WERI-Rb-1 (cell line): ENCODE measurements around the gene SSU72.
"Not testable (repeated sequence)": the region's sequence is repeated elsewhere in the genome, so short reads cannot be mapped to it uniquely, and the experiment has no call there.

Experiments used
- DNase-seq: peaks from one replicate; pipeline ENCODE4 v3.0.0-alpha.2; 2020
- H3K27ac ChIP-seq: fragments of 250-450 bp; sonication (Bioruptor Pico); 2 replicates; pipeline ENCODE4 v1.5.1; 2020; ENCODE audit warnings: mild to moderate bottlenecking, moderate library complexity
- H3K27me3 ChIP-seq: fragments of 250-450 bp; sonication (Bioruptor Pico); 2 replicates; pipeline ENCODE4 v1.5.1; 2021; ENCODE audit warnings: mild to moderate bottlenecking, low read depth, moderate library complexity; ENCODE audit not compliant: insufficient read depth, severe bottlenecking
- H3K36me3 ChIP-seq: fragments of 250-450 bp; sonication (Bioruptor Pico); 2 replicates; pipeline ENCODE4 v1.5.1; 2020; ENCODE audit warnings: mild to moderate bottlenecking, moderate library complexity
- H3K4me3 ChIP-seq: 2 replicates; pipeline ENCODE4 v1.5.1; 2011; ENCODE audit warnings: low read depth, mild to moderate bottlenecking, control low read depth, low read length
- H3K9me3 ChIP-seq: fragments of 250-450 bp; sonication (Bioruptor Pico); 2 replicates; pipeline ENCODE4 v1.5.1; 2021; ENCODE audit warnings: mild to moderate bottlenecking, moderate library complexity; ENCODE audit not compliant: severe bottlenecking
- TF ChIP-seq, protein P1 (sequence below): IDR thresholded peaks from 2 replicates; pipeline ENCODE4 v1.5.1; 2011; ENCODE audit warnings: low read depth, mild to moderate bottlenecking, control low read depth, inconsistent platforms, low read length

SSU72 gene

DNA sequence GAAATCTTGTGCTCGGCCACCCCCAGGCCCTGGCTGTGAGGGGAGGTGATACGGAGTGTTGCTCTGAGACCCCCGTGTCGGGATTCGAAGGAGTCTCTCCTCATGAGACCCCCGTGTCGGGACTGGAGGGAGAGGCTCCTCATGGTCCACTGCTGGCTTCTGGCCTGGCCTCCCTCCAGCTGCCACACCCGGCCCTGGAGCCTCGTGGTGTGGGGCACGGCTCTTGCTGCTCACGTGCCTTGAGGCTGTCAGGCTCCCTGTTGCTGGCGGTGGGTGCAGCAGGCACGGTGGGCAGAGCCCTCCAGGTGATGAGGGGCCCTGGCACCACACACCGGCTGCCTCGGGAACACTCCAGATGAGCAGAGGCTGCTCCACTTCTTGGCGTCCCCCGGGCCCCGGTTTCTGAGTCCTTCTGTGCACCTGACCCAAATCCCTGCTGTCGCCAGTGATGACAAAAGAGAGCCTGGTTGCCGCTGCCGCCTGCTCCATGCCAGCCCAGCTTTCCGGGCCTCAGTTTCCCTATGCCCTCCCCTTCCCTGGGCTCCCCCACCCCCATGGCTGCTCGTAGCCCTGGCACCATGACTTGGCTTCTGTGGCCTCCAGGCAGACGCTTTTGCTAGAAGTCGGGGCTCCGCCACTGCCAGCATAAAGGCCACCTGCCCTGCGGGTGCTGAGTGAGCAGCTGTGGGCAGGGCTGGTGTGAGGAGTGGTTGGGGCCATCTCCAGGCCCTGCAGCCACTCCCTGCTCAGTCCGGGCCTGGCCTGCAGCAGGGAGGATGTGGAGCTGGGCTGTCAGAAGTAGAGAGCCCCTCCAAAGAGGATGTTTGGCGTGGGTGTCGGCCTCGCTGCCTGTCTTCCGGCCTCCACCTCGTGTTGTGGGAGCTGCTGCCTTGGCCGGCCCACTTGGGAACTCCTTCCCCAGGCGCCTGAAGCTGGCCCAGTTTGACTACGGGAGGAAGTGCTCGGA is 46.1 kb downstream of the SSU72 start:
- Histone ChIP-seq H3K27me3 (no peaks in the 10 kb centered on the region), H3K27ac (no peak overlapping the region), H3K9me3 (peaks cover 14% of the 10 kb centered on the region), H3K36me3 (peaks cover 47% of the 10 kb centered on the region), H3K4me3 (no peak overlapping the region)
- TF ChIP-seq, protein P1, sequence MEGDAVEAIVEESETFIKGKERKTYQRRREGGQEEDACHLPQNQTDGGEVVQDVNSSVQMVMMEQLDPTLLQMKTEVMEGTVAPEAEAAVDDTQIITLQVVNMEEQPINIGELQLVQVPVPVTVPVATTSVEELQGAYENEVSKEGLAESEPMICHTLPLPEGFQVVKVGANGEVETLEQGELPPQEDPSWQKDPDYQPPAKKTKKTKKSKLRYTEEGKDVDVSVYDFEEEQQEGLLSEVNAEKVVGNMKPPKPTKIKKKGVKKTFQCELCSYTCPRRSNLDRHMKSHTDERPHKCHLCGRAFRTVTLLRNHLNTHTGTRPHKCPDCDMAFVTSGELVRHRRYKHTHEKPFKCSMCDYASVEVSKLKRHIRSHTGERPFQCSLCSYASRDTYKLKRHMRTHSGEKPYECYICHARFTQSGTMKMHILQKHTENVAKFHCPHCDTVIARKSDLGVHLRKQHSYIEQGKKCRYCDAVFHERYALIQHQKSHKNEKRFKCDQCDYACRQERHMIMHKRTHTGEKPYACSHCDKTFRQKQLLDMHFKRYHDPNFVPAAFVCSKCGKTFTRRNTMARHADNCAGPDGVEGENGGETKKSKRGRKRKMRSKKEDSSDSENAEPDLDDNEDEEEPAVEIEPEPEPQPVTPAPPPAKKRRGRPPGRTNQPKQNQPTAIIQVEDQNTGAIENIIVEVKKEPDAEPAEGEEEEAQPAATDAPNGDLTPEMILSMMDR = no peak
- no peak for DNase-seq

DNA sequence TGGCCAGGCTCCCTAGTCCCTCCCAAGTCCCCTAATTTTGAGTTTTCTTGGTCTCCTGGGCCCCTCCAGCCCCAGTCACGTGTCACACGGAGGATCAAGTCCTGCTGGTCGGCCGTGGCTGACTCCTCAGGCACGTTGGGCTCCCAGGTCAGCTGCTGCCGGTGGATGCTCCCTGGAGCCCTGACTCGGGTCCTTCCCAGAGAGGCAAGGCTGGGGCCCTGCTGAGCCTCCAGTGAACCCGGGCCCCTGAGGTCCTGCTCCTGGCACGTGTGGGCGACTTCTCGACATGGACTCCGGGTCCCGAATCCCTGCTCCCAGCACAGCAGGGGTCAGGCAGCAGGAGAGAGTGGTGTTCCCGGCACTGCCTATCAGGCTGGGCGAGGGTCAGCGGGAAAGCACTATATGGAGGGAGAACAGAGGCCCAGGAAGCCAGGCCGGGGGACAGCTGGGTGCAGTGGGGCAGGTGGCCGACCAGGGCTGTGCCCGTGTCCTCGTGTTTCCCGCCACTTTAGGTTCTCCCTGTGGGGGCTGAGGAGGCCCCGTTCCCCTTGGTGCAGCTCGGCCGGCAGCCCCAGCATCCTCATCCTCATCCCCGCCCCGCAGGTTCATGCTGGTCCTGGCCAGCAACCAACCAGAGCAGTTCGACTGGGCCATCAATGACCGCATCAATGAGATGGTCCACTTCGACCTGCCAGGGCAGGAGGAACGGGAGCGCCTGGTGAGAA is 47.4 kb downstream of the SSU72 start:
- no peaks in the 10 kb centered on the region for H3K27me3 ChIP-seq
- H3K4me3 ChIP-seq = no peak overlapping the region
- no peak for DNase-seq
- H3K9me3 ChIP-seq = peaks cover 14% of the 10 kb centered on the region
- TF ChIP-seq, protein P1 = no peak
- H3K27ac ChIP-seq = no peak overlapping the region
- H3K36me3 ChIP-seq = peaks cover 52% of the 10 kb centered on the region

DNA sequence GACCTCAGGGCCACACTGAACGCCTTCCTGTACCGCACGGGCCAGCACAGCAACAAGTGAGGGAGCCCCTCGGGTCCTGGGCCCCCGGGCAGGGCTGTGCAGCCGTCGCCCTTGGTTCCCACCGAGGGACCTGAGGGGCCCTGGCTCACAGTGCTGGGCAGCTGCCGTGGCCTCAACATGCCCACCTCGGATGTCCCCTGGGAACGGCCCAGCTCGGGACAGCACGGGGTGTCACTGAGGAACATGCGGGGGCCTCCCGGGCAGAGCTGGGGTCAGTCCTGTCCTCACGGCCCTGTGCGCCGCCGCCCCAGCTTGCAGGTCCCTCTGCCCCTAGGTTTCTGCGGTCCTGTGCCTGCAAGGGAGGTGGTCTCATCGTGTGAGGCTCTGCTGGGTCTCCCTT is 48.2 kb downstream of the SSU72 start:
- peaks cover 56% of the 10 kb centered on the region for H3K36me3 ChIP-seq
- not testable (repeated sequence) for H3K27me3 ChIP-seq, H3K27ac ChIP-seq, DNase-seq, H3K4me3 ChIP-seq
- H3K9me3 ChIP-seq = peaks cover 13% of the 10 kb centered on the region

DNA sequence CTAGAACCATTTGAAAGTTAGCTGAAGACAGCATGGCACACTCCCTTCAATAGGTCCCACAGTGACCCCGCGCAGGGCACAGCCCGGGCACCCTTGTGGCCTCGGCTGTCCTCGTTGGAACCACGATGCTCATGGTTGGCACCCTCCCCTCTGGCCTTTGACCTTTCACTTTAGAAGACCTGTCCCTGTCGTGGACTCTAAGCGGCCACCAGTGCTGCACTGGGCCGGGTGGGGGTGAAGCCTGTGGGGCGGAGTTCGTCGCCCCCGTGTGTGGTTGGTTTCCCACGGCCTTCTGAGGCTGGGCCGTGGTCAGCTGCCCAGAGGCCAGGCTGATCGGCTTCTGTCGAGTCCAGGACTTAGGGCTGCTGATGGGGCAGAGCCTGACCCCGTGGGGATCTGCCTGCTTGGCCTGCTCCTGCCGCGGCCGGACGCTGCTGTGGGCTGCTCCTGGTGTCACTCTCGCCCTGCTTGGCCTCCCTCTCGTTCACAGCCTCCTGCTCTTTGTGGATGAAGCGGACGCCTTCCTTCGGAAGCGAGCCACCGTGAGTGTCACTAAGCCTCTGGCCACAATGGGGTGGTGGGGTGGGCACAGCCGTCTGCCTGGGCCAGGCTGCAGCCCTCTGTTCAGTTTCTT is 49.8 kb downstream of the SSU72 start:
- not testable (repeated sequence) for H3K27me3 ChIP-seq, DNase-seq, H3K4me3 ChIP-seq, H3K27ac ChIP-seq, H3K9me3 ChIP-seq
- peaks cover 57% of the 10 kb centered on the region for H3K36me3 ChIP-seq

DNA sequence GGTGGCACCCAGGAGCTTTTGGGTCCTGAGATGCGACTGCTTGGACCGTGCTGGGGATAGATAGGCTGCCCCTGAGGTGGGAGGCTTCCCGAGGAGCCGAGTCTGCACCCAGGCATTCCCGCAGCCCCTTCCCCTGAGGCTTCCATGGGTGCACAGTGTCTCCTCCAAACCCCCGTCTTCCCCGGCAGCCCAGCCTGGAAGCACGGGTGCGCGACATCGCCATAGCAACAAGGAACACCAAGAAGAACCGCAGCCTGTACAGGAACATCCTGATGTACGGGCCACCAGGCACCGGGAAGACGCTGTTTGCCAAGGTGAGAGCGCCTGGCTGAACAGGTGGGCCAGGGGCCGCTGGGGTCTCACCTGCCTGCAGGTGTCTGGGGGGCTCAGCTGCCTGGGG is 51.0 kb downstream of the SSU72 start:
- H3K36me3 ChIP-seq = peaks cover 49% of the 10 kb centered on the region

DNA sequence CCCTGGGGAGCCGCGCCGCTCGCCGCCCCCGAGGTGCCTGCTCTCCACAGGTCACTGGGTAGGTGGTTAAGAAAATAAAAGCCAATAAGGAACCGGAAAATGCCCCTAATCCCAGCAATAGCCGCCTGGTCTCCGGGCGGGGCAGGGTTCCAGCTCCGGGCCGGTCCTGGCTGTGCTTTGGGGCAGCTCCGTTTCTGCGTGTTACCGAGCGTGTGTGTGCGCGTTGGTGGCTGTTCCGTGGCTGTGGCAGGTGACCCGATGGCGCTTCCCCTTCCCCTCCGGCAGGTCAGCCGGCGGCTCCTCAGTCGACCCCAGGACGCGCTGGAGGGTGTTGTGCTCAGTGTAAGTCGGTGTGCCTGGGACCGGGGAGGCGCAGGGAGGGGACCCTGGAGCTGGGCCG is 51.4 kb downstream of the SSU72 start:
- H3K4me3 ChIP-seq, H3K9me3 ChIP-seq, H3K27ac ChIP-seq, H3K27me3 ChIP-seq, DNase-seq: not testable (repeated sequence)
- H3K36me3 ChIP-seq = peaks cover 46% of the 10 kb centered on the region

More for the DNA sequence above, 51.0 kb downstream of the SSU72 start:
- DNase-seq, H3K4me3 ChIP-seq, H3K27ac ChIP-seq, H3K9me3 ChIP-seq, H3K27me3 ChIP-seq: not testable (repeated sequence)

DNA sequence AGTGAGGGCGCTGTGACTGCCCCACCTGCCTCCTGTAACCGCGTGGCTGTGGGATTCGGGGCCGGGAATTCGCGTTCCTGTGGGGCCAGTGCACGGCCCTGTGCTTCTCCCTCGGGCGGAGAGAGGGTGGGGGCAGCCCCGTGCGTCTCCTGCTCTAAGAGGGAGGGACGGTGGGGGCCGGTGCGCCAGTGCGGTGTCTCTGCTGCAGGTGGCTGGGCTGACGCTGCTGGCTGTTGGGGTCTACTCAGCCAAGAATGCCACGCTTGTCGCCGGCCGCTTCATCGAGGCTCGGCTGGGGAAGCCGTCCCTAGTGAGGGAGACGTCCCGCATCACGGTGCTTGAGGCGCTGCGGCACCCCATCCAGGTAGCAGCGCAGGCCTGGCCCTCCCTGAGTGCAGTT is 52.1 kb downstream of the SSU72 start:
- DNase-seq, H3K27me3 ChIP-seq, H3K4me3 ChIP-seq, H3K9me3 ChIP-seq, H3K27ac ChIP-seq: not testable (repeated sequence)
- H3K36me3 ChIP-seq = peaks cover 48% of the 10 kb centered on the region

DNA sequence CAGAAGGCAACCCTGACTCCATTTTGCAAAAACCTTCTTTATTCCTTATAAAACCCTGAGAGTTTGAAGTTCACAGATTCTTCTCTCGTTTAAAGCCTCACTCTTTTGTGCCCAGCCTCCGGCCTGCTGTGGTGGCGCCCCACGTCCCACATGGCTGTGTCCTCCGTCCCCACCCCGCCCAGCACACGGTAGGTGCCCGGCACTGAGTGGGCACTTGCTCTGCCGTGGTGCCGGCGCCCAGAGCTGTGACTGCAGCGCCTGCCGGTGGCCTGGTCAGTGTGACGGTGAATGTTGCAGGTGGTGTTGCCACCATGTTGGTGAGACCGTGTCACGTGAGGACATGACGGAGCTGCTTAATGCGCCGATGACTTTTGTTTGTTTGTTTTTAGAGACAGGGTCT is 53.3 kb downstream of the SSU72 start:
- H3K27ac ChIP-seq = no peak overlapping the region
- no peak for DNase-seq
- TF ChIP-seq, protein P1 = no peak
- H3K36me3 ChIP-seq = peaks cover 50% of the 10 kb centered on the region
- H3K27me3 ChIP-seq = no peaks in the 10 kb centered on the region
- no peak overlapping the region for H3K4me3 ChIP-seq
- H3K9me3 ChIP-seq = no peaks in the 10 kb centered on the region

DNA sequence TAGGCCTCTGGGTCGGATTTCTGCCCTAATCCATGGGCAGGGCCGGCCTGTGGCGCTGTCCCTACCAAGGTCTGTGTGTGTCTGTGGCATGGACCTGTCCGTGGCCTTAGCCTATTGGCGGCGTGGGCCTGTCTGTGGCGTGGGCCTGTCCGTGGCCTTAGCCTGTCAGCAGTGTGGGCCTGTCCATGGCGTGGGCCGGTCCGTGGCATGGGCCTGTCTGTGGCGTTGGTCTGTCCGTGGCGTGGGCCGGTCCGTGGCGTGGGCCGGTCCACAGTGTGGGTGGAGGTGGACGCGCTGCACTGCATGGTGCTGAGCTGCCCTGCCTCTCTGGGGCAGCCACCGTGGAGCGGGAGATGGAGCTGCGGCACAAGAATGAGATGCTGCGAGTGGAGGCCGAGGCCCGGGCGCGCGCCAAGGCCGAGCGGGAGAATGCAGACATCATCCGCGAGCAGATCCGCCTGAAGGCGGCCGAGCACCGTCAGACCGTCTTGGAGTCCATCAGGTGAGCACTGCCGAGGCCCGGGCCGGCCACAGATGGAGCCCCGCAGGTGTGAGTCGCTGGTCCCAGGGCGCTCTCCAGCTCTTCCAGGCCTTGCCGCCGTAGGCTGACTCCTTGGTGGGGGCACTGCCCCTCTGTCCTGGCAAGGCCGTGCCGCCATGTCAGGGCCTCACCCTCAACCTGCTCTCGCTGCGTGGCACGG is 54.7 kb downstream of the SSU72 start:
- not testable (repeated sequence) for DNase-seq, H3K27me3 ChIP-seq, H3K4me3 ChIP-seq, H3K9me3 ChIP-seq, H3K27ac ChIP-seq
- peaks cover 50% of the 10 kb centered on the region for H3K36me3 ChIP-seq

DNA sequence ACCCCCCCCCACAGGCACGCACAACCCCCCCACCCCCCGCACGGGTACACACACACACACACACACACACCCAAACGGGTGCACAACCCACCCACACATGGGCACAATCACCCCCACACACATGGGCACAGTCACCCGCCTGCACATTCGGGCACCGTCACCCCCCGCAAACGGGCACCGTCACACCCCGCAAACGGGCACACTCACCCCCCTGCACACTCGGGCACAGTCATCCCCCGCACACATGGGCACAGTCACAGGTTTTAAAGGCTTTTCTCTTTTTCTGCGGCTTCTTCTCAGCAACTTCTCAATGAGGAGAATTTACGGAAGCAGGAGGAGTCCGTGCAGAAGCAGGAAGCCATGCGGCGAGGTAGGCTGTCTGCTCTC is 56.0 kb downstream of the SSU72 start:
- peaks cover 49% of the 10 kb centered on the region for H3K36me3 ChIP-seq
- not testable (repeated sequence) for H3K27ac ChIP-seq, H3K4me3 ChIP-seq, DNase-seq, H3K27me3 ChIP-seq, H3K9me3 ChIP-seq
